GM12892 (cell line): ENCODE data around the gene UBE3A.

ENCODE experiments used
- POLR2A ChIP-seq: IDR thresholded peaks from 2 replicates; pipeline ENCODE4 v1.6.1; 2011; ENCODE audit warnings: low read depth, low read length, control low read depth
- POLR2AphosphoS5 ChIP-seq: IDR thresholded peaks from 2 replicates; pipeline ENCODE4 v1.6.1; 2011; ENCODE audit warnings: low read depth, low read length, control low read depth
- TAF1 ChIP-seq: IDR thresholded peaks from 2 replicates; pipeline ENCODE4 v1.6.1; 2011; ENCODE audit warnings: low read depth, mild to moderate bottlenecking, control low read depth, low read length, borderline replicate concordance

GRCh38 chr15:25481208-25481859 lies 42.5 kb upstream of the UBE3A start:
- TF ChIP-seq POLR2AphosphoS5, result no peak
- no peak for TF ChIP-seq TAF1
- no peak for TF ChIP-seq POLR2A
